Lower leg skin (tissue), 3 donors: ENCODE measurements around the gene STK38.

Experiments used
- CTCF ChIP-seq, 3 donors: fragments of 450-650 bp; IDR thresholded peaks; one replicate each; pipeline ENCODE4 v1.5.1; 2016; ENCODE audit warnings: antibody characterized with exemption in 3 of 3, mild to moderate bottlenecking in 3 of 3, moderate library complexity in 2 of 3
- POLR2A ChIP-seq, 2 donors: fragments of 450-650 bp; IDR thresholded peaks; one replicate each; pipeline ENCODE4 v1.6.1; 2016 to 2017; ENCODE audit warnings: antibody characterized with exemption in 2 of 2, mild to moderate bottlenecking in 1 of 2, moderate library complexity in 1 of 2

- TF ChIP-seq CTCF (IDR thresholded peaks at IDR 0.05) = no peak
- TF ChIP-seq POLR2A (IDR thresholded peaks at IDR 0.05) = no peak
Measured at GRCh38 chr6:36548401-36548743, 1.1 kb upstream of the STK38 start.
